Glutamatergic neuron (in vitro differentiated cells): Measurements from ENCODE around the gene ATP11A. TPM values are rescaled to one million over a fixed set of nuclear protein-coding genes. Genes with fewer than 3 reads are reported as not detected.

Experiments used
- DNase-seq: peaks from one replicate; pipeline ENCODE4 v3.0.0; 2022
- H3K27ac Mint-ChIP-seq: one replicate; pipeline ENCODE4 v1.8.0; 2020; ENCODE audit warnings: mild to moderate bottlenecking, mixed read lengths, inconsistent platforms; ENCODE audit not compliant: unreplicated experiment
- H3K27me3 Mint-ChIP-seq: one replicate; pipeline ENCODE4 v1.8.0; 2020; ENCODE audit warnings: mild to moderate bottlenecking, moderate library complexity, mixed read lengths, inconsistent platforms; ENCODE audit not compliant: unreplicated experiment
- H3K36me3 Mint-ChIP-seq: one replicate; pipeline ENCODE4 v1.8.0; 2020; ENCODE audit warnings: mild to moderate bottlenecking, mixed read lengths, inconsistent platforms; ENCODE audit not compliant: unreplicated experiment
- H3K4me1 Mint-ChIP-seq: one replicate; pipeline ENCODE4 v1.8.0; 2020; ENCODE audit warnings: mild to moderate bottlenecking, low read depth, mixed read lengths, inconsistent platforms; ENCODE audit not compliant: unreplicated experiment
- H3K4me3 Mint-ChIP-seq: one replicate; pipeline ENCODE4 v1.8.0; 2020; ENCODE audit warnings: mild to moderate bottlenecking, mixed read lengths, inconsistent platforms; ENCODE audit not compliant: unreplicated experiment
- H3K9me3 Mint-ChIP-seq: one replicate; pipeline ENCODE4 v1.8.0; 2020; ENCODE audit warnings: mild to moderate bottlenecking, moderate library complexity, mixed read lengths, inconsistent platforms; ENCODE audit not compliant: unreplicated experiment
- total RNA-seq: library from RNA; stranded (reverse); fragmentation: NEBNext Ultra II Directional; extraction: Animal tissue kit (Norgen Biotek cat#: 25700); gene quantifications from one replicate; pipeline ENCODE4 v1.2.1, GENCODE V29; 2021; ENCODE audit not compliant: unreplicated experiment
- TF ChIP-seq, protein P1 (sequence below): fragments of 200-600 bp; sonication (generic); IDR thresholded peaks from one replicate; pipeline ENCODE4 v1.5.0; 2021; ENCODE audit not compliant: partially characterized antibody, unreplicated experiment

ATP11A gene
- total RNA-seq, 1 donor from 2014 or later = 127 TPM

DNA sequence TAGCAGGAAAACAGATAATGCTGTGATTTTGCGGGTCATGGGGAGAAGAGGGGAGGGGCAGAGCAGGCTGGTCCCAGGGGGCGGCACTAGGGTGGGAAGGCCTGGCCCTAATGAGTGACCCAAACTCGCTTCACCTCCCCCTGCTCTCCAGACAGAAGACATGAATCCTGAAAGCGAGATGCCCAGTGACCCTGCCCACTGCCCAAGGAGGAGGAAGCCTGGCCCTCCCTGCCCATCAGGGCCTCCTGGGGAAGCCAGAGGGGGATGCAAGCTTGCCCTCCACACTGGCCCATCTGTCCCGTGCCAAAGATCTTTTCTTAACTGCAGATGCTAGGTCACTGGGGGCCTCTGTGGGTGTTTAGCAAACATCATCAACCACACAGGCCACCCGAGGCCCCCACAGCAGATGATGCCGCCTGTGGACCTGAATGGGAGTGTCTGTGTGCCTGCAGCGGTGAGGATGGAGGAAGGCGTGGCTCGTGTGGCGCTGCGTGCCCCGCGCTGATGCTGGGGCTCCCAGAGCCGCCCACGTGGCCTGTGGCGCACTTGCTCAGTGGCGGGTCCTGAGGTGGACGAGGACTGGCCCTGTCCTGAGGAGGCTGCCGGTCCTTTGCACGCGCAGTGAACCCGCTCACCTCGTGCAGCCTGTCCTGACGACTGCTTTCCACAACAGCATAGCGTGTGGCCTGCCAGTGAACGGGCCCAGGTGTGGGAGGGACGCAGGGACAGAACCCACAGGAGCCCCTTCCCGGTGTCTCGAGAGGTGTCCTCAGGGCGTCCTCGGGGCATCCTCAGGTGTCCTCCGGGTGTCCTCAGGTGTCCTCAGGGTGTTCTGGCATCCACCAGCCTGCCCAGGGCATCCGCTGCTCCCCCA, 198.6 kb downstream of the ATP11A start:
- Mint-ChIP-seq H3K9me3 (no peaks in the 10 kb centered on the region), H3K4me3 (no peak overlapping the region), H3K27me3 (peaks cover 6% of the 10 kb centered on the region), H3K4me1 (peaks cover 26% of the 10 kb centered on the region), H3K27ac (no peak overlapping the region), H3K36me3 (no peaks in the 10 kb centered on the region)
- peak; percentile 19 for DNase-seq
- TF ChIP-seq, protein P1, sequence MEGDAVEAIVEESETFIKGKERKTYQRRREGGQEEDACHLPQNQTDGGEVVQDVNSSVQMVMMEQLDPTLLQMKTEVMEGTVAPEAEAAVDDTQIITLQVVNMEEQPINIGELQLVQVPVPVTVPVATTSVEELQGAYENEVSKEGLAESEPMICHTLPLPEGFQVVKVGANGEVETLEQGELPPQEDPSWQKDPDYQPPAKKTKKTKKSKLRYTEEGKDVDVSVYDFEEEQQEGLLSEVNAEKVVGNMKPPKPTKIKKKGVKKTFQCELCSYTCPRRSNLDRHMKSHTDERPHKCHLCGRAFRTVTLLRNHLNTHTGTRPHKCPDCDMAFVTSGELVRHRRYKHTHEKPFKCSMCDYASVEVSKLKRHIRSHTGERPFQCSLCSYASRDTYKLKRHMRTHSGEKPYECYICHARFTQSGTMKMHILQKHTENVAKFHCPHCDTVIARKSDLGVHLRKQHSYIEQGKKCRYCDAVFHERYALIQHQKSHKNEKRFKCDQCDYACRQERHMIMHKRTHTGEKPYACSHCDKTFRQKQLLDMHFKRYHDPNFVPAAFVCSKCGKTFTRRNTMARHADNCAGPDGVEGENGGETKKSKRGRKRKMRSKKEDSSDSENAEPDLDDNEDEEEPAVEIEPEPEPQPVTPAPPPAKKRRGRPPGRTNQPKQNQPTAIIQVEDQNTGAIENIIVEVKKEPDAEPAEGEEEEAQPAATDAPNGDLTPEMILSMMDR = no peak

DNA sequence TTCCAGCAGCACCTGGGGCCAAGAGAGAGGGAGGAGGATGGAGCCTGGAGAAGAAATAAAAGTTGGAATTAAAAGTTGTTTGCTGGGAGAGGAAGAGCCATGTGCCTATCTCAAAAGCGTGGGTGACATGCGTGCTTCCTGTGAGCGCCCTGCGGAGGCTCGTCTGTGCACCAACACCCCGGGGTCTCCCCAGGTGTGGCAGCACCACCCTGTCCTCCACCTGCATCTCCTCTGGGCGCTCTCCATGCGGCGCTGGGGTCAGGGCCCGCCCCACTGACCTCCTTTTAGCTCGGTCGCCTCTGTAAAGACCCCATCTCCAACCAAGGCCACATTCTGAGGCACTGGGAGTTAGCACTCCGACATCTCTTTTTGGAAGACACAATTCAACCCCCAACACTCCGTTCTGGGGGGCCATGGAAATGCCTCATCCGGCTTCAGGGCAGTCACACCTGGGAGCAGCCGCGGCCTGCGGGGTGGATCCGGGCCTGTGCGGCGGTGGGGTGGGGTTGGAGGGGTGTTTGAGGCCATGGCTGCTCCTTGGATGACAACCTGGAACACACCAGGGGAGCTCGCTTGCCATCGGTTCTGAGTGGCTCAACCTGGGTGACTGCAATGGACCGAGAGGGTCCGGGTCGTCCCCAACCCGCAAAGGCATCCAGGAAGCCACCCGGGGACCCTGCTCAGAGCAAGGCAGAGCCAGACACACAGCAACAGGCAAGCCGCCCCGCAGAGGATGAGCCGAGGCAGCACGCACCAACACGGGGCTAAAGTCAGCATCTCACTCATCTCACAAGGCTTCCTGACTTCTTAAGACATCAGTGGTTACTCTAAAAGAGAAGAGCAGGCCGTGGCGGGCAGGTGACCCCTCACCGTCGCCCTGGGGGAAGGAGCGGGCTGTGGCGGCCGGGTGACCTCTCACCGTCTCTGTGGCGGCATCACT, 199.8 kb downstream of the ATP11A start:
- TF ChIP-seq, protein P1 = no peak
- no peaks in the 10 kb centered on the region for H3K36me3 Mint-ChIP-seq
- no peak overlapping the region for H3K27ac Mint-ChIP-seq
- no peak for DNase-seq
- no peak overlapping the region for H3K4me3 Mint-ChIP-seq
- peaks cover 6% of the 10 kb centered on the region for H3K27me3 Mint-ChIP-seq
- H3K9me3 Mint-ChIP-seq = no peaks in the 10 kb centered on the region
- peaks cover 27% of the 10 kb centered on the region for H3K4me1 Mint-ChIP-seq

DNA sequence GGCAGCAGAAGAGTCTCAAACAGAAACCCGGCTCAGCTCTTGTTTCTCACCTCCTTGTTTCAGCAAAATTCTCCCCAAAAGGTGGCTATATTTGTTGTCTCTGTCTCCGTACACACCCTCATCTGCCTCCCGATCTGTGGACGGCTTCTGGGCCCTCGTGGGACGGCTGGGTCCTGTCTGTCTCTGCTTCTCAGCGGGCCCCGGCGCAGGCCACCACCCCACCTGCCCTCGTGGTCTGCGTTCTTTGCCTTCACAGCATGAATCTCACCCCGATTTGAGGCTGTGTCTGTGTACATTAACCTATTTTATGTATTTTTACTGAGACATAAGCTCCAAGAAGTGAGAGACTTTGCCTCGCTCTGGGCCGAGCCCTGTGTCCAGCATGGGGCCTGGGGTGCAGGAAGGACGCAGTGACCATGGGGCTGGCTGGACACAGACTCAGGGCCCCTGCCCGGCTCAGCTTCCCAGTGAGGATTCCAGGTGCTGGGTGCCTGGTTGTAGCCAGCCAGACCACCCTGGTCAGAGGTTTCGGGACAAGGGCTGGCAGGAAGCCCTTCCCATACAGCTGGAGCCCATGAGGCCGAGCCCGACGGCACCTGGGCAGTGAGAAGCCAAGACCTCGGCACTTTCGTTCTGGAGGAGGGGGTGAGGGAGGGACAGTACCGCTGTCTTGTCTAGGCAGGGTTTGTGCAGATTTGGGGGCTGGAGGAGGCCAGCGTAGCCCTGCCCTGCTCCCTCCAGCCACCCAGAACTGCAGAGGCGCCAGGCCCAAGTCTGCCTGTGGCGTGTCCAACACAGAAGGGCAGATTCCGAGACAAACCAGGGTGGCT, 200.7 kb downstream of the ATP11A start:
- peaks cover 23% of the 10 kb centered on the region for H3K4me1 Mint-ChIP-seq
- H3K9me3 Mint-ChIP-seq = no peaks in the 10 kb centered on the region

GRCh38 chr13:112891477-112892401, 201.9 kb downstream of the ATP11A start:
- Mint-ChIP-seq H3K27me3 (peaks cover 7% of the 10 kb centered on the region), H3K36me3 (no peaks in the 10 kb centered on the region), H3K4me3 (peak overlapping the region; percentile 38), H3K27ac (no peak overlapping the region), H3K4me1 (peaks cover 23% of the 10 kb centered on the region), H3K9me3 (peaks cover 2% of the 10 kb centered on the region)
- peak; percentile 30 for DNase-seq
- TF ChIP-seq, protein P1 = no peak

More for the DNA sequence above, 200.7 kb downstream of the ATP11A start:
- H3K4me3 Mint-ChIP-seq = no peak overlapping the region
- DNase-seq = no peak
- peaks cover 4% of the 10 kb centered on the region for H3K27me3 Mint-ChIP-seq
- no peak overlapping the region for H3K27ac Mint-ChIP-seq
- TF ChIP-seq, protein P1 = no peak
- no peaks in the 10 kb centered on the region for H3K36me3 Mint-ChIP-seq
